ENCODE results near the gene CDR2.
"Not testable (repeated sequence)": the region's sequence is repeated elsewhere in the genome, so short reads cannot be mapped to it uniquely, and the experiment has no call there.

CDR2 gene

GRCh38 chr16:22368200-22368826 is 6.1 kb downstream of the CDR2 start:
- H3K9me3 Mint-ChIP-seq (ENCODE audit: low read depth); H3K27me3 Mint-ChIP-seq: not testable (repeated sequence)
- Mint-ChIP-seq H3K4me1 (ENCODE audit: low read depth) (peaks cover 90% of the 10 kb centered on the region), H3K27ac (peak overlapping the region; percentile 80), H3K4me3 (peak overlapping the region; percentile 97), H3K36me3 (peaks cover 13% of the 10 kb centered on the region)

- Mint-ChIP-seq H3K36me3 (peaks cover 21% of the 10 kb centered on the region), H3K4me3 (peak overlapping the region; percentile 25), H3K9me3 (ENCODE audit: low read depth) (no peaks in the 10 kb centered on the region), H3K27ac (peak overlapping the region; percentile 35), H3K27me3 (no peaks in the 10 kb centered on the region), H3K4me1 (ENCODE audit: low read depth) (peaks cover 83% of the 10 kb centered on the region)
Observed at GRCh38 chr16:22366889-22367288, 7.5 kb downstream of the CDR2 start.

- Mint-ChIP-seq H3K9me3 (ENCODE audit: low read depth) (no peaks in the 10 kb centered on the region), H3K4me3 (peak overlapping the region; percentile 25), H3K36me3 (peaks cover 21% of the 10 kb centered on the region), H3K27ac (peak overlapping the region; percentile 36), H3K27me3 (no peaks in the 10 kb centered on the region), H3K4me1 (ENCODE audit: low read depth) (peaks cover 81% of the 10 kb centered on the region)
Observed at GRCh38 chr16:22366371-22366770, 8.0 kb downstream of the CDR2 start.

GRCh38 chr16:22364241-22364640 is 10.2 kb downstream of the CDR2 start:
- Mint-ChIP-seq H3K4me1 (ENCODE audit: low read depth) (peaks cover 77% of the 10 kb centered on the region), H3K4me3 (no peak overlapping the region), H3K9me3 (ENCODE audit: low read depth) (no peaks in the 10 kb centered on the region), H3K36me3 (peaks cover 21% of the 10 kb centered on the region), H3K27me3 (no peaks in the 10 kb centered on the region), H3K27ac (peak overlapping the region; percentile 22)

GRCh38 chr16:22360963-22361659 is 13.3 kb downstream of the CDR2 start:
- Mint-ChIP-seq H3K4me3 (no peak overlapping the region), H3K4me1 (ENCODE audit: low read depth) (peaks cover 70% of the 10 kb centered on the region), H3K36me3 (peaks cover 21% of the 10 kb centered on the region), H3K9me3 (ENCODE audit: low read depth) (no peaks in the 10 kb centered on the region), H3K27me3 (no peaks in the 10 kb centered on the region), H3K27ac (peak overlapping the region; percentile 66)

- Mint-ChIP-seq H3K27me3 (no peaks in the 10 kb centered on the region), H3K27ac (peak overlapping the region; percentile 85), H3K9me3 (ENCODE audit: low read depth) (no peaks in the 10 kb centered on the region), H3K36me3 (peaks cover 16% of the 10 kb centered on the region), H3K4me1 (ENCODE audit: low read depth) (peaks cover 70% of the 10 kb centered on the region), H3K4me3 (no peak overlapping the region)
Observed at GRCh38 chr16:22359679-22360078, 14.7 kb downstream of the CDR2 start.

GRCh38 chr16:22358000-22358399 is 16.4 kb downstream of the CDR2 start:
- H3K9me3 Mint-ChIP-seq (ENCODE audit: low read depth), result no peaks in the 10 kb centered on the region
- peaks cover 8% of the 10 kb centered on the region for H3K36me3 Mint-ChIP-seq
- H3K27me3 Mint-ChIP-seq, result no peaks in the 10 kb centered on the region
- H3K4me3 Mint-ChIP-seq, result peak overlapping the region; percentile 54
- peak overlapping the region; percentile 94 for H3K27ac Mint-ChIP-seq
- peaks cover 77% of the 10 kb centered on the region for H3K4me1 Mint-ChIP-seq (ENCODE audit: low read depth)

- no peaks in the 10 kb centered on the region for H3K9me3 Mint-ChIP-seq (ENCODE audit: low read depth)
- peaks cover 80% of the 10 kb centered on the region for H3K4me1 Mint-ChIP-seq (ENCODE audit: low read depth)
- H3K27me3 Mint-ChIP-seq, result no peaks in the 10 kb centered on the region
- H3K36me3 Mint-ChIP-seq, result peaks cover 7% of the 10 kb centered on the region
- peak overlapping the region; percentile 94 for H3K27ac Mint-ChIP-seq
- H3K4me3 Mint-ChIP-seq, result peak overlapping the region; percentile 54
Observed at GRCh38 chr16:22357635-22357971, 16.8 kb downstream of the CDR2 start.

GRCh38 chr16:22356930-22357634 is 17.3 kb downstream of the CDR2 start:
- Mint-ChIP-seq H3K27me3 (no peaks in the 10 kb centered on the region), H3K4me1 (ENCODE audit: low read depth) (peaks cover 80% of the 10 kb centered on the region), H3K27ac (peak overlapping the region; percentile 94), H3K9me3 (ENCODE audit: low read depth) (no peaks in the 10 kb centered on the region), H3K4me3 (peak overlapping the region; percentile 54), H3K36me3 (peaks cover 2% of the 10 kb centered on the region)

GRCh38 chr16:22355487-22355908 is 18.9 kb downstream of the CDR2 start:
- no peaks in the 10 kb centered on the region for H3K9me3 Mint-ChIP-seq (ENCODE audit: low read depth)
- no peaks in the 10 kb centered on the region for H3K27me3 Mint-ChIP-seq
- peaks cover 5% of the 10 kb centered on the region for H3K36me3 Mint-ChIP-seq
- H3K4me1 Mint-ChIP-seq (ENCODE audit: low read depth), result peaks cover 80% of the 10 kb centered on the region
- peak overlapping the region; percentile 30 for H3K4me3 Mint-ChIP-seq
- peak overlapping the region; percentile 88 for H3K27ac Mint-ChIP-seq

- peaks cover 69% of the 10 kb centered on the region for H3K4me1 Mint-ChIP-seq (ENCODE audit: low read depth)
- H3K27ac Mint-ChIP-seq, result peak overlapping the region; percentile 95
- peak overlapping the region; percentile 27 for H3K4me3 Mint-ChIP-seq
- no peaks in the 10 kb centered on the region for H3K9me3 Mint-ChIP-seq (ENCODE audit: low read depth)
- H3K27me3 Mint-ChIP-seq, result no peaks in the 10 kb centered on the region
- H3K36me3 Mint-ChIP-seq, result peaks cover 7% of the 10 kb centered on the region
Observed at GRCh38 chr16:22353933-22354541, 20.4 kb downstream of the CDR2 start.

GRCh38 chr16:22353191-22353919 is 21.1 kb downstream of the CDR2 start:
- Mint-ChIP-seq H3K9me3 (ENCODE audit: low read depth) (no peaks in the 10 kb centered on the region), H3K27ac (peak overlapping the region; percentile 95), H3K4me3 (peak overlapping the region; percentile 27), H3K27me3 (no peaks in the 10 kb centered on the region), H3K36me3 (peaks cover 7% of the 10 kb centered on the region), H3K4me1 (ENCODE audit: low read depth) (peaks cover 63% of the 10 kb centered on the region)

- Mint-ChIP-seq H3K36me3 (peaks cover 7% of the 10 kb centered on the region), H3K9me3 (ENCODE audit: low read depth) (no peaks in the 10 kb centered on the region), H3K4me1 (ENCODE audit: low read depth) (peaks cover 56% of the 10 kb centered on the region), H3K4me3 (peak overlapping the region; percentile 17), H3K27me3 (no peaks in the 10 kb centered on the region), H3K27ac (peak overlapping the region; percentile 95)
Observed at GRCh38 chr16:22352723-22353122, 21.7 kb downstream of the CDR2 start.

- no peaks in the 10 kb centered on the region for H3K27me3 Mint-ChIP-seq
- no peak overlapping the region for H3K4me3 Mint-ChIP-seq
- peaks cover 52% of the 10 kb centered on the region for H3K4me1 Mint-ChIP-seq (ENCODE audit: low read depth)
- H3K9me3 Mint-ChIP-seq (ENCODE audit: low read depth), result no peaks in the 10 kb centered on the region
- peaks cover 9% of the 10 kb centered on the region for H3K36me3 Mint-ChIP-seq
- H3K27ac Mint-ChIP-seq, result peak overlapping the region; percentile 95
Observed at GRCh38 chr16:22352140-22352539, 22.3 kb downstream of the CDR2 start.

All from activated naive CD8-positive, alpha-beta T cell (primary cell).